Islet of Langerhans (tissue), 1 donor: ENCODE data around the gene PRSS38.

Source experiments
- FAIRE-seq: peaks from one replicate; lab custom pipeline; 2011; peaks lifted over from hg19 to GRCh38; lab: Jason Lieb, UNC

PRSS38 gene

DNA sequence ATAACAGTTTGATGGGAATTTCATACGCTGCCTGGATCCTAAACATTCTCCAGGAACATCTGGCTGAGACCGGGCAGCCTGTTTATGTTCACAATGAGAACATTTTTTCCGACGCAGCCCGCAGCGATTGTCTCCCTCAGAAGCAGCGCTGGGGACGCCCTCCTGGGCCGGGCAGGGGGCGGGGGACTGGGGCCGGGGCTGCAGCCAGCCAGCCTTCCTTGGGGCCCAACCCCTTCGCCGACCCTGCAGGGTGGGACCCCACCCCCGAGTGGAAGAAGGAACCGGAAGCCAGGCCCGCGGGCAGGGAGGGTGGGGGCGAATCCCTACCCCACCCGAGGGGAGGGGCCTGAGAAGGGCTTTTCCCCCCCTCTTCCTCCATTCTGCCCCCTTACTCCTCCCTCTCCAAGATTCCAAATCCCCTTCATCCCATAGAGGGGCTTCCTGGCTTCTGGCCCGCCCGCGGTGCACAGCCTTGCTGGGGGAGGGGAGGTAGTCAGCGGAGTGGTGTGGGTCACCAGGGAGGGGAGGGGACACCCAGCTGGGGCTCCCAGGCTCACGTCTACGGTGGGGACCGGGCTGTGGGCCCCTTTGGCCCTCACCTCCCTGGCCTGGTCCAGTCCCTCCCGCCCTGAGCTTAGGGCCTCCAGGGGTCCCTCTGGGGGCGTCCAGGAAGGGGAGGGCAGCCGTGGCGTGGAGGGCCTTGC lies 71.7 kb downstream of the PRSS38 start:
- FAIRE-seq = no peak

DNA sequence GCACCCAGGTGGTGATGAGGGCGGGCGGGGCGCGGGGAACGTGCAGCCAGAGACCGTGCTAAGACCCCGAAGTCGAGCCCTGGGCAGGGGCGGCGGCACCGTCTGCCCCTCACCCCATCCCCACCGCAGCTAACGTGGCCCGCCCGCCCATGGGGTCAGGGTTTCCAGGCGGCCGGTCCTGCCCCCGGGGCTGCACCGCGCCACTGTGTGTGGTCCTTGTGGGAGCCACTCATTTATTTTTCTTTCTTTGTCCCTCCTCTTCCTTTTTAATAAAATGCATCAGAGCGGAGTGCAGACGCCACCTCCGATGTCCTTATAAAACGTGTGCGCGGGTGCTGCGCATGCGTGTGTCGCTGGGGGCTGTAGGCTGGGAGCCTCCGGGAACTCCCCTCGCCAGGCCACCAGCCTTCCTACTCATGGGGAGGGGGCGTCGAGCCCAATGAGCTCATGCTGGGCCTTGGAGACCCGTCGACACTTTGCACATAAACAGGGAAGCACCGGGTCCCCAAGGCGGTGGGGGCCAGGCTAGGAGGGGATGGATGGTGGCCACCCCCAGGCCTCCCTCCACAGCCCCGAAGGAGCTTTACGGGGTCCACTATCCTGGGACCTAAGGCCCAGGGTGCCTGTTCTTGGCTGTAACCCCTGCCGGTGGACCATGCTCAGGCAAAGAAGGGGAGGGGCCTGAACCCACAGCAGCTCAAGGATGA lies 72.4 kb downstream of the PRSS38 start:
- FAIRE-seq = no peak

DNA sequence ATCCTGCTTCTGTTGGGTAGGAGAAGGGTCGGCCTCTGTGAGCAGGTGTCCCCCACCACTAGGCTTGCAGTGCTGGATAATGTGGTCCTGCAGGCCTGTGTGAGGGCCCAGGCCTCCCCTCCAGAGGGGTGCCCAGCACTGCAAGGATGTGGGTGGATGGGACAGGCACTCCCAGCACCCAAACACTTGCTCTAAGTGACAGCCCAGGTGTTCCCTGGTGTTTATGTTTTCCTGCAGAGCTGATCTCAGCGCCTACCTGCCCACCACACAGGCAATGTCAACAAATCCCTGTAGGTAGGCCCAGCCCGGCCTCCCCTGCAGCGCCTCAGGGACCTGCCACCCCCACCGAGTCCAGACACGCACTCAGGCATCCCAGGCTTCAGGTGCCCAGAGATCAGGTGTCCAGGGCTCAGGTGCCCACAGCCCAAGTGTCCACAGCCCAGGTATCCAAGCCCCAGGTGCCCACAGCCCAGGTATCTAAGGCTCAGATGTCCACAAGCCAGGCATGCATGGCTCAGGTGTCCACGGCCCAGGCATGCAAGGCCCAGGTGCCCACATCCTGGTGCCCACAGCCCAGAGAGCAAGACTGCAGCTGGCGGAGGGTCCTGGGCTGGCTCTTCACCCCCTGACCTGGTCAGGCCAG lies 73.0 kb downstream of the PRSS38 start:
- FAIRE-seq = no peak

DNA sequence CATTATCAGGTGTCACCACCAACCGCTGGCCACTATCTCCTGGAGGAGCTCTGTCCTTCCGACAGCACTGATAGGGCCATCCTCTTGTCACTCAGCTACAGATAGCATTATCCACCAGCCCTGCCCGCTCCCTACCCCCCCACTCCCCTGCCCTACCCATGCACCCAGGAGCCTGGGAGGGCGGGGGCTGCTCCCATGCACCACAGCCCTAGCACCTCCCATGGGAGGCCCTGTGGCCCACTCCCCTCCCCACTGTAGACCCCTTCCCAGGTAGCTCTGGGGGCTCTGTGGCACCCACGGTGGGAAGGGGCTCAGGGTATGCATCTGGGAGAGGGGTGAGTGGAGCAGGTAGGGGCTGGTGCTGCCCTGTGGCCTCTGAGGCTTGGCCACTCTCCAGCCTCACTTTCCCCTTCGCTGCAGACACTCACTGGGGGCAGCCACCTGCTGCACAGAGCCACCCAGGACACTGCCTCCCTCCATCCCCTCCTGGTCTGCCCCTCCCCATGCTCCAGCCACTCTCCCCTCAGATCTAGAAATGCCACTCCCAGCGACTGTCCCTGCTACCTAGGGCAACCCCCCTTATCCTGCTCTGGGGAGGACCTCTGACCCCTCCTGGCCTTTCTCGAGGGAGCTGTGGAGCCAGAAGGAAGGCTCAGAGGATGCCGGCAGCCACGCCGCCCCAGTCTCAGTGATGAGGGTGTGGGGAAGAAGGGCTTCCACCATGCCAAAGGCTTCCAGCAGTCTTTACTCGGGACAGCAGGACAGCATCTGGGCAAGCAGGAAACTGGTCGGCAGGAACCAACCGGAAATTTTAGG lies 73.8 kb downstream of the PRSS38 start:
- FAIRE-seq = no peak

DNA sequence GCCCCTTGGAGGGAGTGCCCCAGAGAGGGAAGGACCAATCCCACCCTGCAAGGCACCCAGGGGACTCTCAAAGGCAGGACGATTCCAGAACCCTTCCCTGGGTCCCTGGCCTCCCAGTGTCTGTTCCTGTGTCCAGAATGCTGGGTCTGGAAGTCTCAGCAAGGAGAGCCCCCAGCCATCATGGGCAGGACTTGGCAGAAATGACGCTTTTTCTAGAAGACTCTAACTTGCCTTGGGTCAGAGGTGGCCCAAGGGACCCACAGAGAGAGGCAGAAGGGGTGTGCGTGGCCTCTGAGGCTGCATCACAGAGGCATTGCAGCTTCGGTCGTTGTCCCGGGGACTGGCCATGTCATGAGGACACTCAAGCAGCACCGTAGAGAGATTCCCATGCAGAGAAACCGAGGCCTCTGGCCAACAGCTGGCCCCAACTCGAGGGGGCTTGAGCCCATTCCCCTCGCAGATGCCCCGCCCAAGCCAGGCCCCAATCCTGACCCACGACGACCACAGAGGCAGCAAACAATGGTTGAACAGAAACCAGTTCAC lies 74.5 kb downstream of the PRSS38 start:
- FAIRE-seq = no peak

DNA sequence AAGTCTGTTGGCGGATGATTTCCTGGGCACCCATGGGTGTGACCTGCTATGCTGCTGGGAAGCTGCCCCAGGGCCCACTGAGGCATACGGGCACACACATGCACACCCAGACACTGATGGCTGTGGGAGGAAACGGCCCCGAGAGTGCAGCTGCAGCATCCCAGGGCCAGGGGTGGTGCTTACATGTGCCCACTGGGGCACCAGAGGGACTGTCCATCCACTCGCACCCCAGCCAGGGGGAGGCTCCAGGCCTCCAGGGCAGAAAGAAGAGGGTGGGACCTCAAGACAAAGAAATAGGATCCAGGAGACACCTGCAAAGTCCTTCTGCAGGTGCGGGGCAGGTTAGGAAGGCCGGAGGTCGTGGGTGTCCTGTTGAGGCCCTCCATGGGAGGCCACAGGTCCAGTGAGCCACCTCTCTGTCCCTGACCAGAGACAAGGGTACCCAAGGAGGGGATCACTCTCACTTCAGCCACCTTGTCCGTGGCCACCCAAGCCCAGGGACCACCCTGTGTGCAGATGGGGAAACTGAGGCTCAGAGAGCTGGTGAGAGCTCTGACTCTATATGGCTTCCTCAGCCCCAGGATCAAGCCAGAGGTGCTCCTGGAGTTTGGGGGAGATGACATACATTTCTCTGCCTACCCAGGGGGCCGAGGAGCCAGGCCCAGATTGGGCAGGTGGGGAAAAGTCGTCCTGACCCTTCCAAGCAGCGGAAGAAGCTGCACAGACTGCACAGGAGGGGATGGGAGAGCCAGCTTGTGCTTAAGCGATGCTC lies 75.2 kb downstream of the PRSS38 start:
- FAIRE-seq = no peak

DNA sequence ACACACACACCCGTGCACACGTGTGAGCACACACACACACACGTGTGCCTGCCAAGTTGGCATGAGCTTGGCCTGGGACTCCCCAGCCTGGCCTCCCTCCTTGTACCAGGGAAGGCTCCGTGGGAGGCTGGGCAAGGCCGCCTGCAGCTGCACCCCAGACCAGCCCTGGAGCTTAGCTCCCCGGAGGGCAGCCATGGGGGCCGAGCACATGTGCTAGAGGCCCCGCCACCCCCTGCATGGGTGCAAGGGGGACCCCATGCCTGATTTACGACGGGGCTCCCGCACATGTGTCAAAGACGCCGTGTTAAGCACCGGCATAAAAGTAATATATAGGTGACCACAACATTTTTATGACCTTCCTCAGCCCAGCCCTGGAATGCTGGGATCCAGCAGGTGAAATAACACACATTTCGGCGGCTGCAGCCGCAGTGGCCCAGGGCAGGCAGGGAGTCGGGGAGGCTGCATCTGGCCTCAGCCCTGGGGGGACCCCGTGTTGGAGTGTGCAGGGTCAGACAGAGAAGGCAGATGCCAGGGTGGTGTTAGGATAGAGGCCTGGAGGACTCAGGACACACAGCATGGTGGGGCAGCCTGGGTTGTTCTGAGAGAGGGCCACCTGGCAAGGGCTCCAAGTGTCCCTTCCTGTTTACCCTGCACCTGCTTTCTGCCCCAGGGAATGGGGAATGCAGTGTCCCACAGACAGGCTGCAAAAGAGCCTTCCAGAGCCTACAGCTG lies 75.9 kb downstream of the PRSS38 start:
- no peak for FAIRE-seq

DNA sequence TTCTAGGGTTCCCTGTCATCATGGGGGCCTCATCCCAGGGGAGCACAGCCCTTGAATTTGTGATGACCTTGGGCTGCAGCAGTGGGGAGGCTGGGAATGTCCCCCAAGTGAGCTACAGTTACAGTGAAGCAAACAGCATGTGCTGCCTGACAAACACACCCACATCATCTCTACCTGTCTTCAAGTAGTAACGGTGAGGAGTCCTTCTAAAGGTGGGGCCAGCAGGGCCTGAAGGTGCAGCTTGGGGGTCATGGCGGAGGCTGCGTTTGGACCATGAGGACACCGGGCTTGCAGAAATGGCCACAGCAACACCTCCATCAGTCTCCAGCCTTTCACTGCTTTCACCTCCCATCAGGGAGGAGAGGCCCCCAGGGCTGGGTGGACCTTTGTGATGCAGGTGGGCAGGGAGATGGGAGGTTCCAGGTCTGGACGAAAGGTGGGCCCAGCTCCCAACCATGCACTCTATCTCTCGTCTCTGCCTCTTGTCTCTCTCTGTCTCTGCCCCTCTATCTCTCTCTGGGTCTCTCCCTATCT lies 76.5 kb downstream of the PRSS38 start:
- no peak for FAIRE-seq

DNA sequence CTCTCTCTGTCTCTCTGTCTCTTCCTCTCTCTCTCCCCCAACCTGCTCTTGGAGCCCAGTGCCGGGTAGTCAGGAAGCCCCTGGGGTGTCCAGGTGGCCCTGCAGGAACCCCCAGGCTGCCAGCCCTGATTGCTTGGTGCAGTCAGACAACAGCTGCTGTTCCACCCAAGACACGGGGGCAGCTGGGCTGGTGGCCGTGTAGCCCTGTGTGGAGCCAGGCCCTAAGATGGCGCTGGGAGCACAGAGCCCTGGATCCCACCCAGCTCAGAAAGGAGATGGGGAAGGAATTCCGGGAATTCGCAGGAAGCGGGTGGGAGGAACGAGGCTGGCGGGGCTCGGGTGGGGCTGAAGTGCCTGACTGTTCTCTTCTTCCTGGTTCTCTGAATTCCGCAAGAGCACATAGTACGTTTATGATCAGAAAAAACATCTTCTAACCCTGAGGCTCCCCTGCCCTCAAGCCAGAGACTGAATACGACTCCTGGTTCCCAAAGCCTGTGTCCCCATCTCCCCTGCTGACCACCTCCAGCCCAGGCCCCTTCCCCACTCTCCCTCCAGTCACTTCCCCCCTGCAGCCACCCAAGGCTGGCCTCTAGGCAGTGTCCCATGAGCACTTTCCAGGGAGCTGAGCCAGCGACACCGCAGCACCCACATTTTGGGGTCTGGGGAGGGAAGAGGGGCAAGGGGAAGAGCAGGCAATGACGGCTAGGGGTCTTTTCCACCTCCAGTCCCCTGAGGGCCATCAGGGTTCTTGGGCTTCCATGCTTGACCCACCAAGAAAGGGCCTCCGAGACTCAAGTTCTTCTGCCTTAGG lies 77.2 kb downstream of the PRSS38 start:
- FAIRE-seq = no peak

DNA sequence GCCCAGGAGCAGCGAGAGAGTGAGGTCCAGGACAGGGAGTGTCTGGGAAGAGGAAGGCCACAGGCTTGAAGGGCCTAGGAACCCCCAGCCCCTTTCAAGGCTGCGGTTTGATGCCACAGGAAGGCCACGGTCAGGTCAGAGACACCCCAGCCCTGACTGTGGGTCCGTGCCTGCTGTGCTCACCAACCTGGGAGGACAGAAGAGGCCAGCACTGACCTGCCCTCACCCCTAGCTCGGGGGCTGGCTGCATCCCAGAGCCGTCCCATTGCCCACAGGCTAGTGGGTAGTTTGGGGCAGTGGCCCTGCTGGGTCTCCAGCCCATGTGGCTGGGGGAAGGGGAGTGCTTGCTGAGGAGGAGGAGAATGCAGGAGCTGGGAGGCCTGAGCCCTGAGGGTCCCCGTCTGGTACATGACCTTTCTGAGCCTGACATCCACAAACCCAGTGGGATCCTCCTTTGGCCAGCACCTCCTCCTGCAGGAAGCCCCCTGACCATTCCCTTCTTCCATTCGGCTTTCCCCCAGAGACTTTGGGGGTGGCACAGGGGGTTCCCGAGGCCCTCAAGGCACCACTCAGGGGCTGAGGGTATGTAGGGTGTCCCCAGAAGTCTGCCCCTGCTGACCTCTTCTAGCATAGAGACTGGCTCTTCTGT lies 77.9 kb downstream of the PRSS38 start:
- no peak for FAIRE-seq

DNA sequence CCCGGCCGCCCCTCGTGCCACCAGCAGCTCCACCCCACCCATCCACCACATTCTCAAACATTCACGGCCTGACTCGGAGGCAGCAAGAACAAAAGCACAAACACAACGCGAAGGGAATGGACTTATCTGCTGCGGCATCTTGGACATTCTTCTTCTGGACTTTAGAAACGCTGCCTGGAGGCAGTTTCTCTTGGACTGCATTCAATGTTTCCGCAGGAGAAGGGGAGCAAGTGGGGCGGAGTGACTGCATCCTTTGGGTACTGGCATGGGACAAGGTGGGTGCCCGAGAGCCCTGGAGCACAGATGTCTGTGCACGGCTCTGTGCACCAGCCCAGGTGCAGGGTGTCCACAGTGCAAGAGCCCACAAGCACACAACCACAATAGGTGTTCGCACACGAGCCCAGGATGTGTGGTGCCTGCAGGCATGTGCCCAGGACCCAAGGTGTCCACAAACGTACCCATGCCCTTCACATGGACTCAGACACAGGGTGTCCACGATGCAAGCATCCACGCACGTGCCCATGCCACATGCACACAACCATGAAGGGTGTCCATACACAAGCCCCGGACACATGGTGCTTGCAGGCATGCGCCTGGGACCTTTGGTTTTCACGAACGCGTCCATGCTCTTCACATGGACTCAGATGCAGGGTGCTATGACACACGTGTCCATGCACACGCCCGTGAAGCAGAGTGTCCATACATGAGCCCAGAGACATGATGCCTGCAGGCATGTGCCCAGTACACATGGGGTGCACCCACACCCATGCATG lies 78.7 kb downstream of the PRSS38 start:
- FAIRE-seq = no peak

DNA sequence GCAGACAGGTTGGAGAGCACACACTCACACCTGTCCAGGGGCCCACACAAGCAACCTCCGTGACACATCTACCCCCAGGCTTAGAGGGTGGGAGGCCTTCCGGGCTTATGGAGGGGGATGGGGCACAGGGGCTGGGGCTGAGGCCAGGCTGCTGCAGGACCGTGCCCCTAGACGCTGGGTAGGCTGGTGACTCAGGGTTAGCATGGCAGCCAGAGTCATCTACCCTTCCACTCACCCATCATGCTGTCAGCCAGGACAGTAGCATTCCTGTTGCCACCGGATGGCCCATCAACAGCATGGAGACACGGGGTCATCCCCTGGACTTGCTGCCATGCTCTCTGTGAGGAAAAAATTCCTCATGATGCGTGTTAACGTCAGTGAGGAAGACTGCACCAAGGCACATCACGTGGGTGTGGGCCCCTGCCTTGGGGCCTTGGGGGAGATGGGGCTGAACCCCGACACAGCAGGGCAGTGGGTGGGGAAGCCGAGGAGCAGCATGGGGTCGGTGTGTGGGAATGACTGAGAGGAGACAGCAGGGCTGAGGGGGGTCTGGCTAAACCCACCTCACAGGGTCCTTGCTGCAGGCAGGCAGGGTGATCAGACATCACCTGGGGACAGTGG lies 79.5 kb downstream of the PRSS38 start:
- no peak for FAIRE-seq
